ENCODE measurements around the gene CD34.

CD34 gene

DNA sequence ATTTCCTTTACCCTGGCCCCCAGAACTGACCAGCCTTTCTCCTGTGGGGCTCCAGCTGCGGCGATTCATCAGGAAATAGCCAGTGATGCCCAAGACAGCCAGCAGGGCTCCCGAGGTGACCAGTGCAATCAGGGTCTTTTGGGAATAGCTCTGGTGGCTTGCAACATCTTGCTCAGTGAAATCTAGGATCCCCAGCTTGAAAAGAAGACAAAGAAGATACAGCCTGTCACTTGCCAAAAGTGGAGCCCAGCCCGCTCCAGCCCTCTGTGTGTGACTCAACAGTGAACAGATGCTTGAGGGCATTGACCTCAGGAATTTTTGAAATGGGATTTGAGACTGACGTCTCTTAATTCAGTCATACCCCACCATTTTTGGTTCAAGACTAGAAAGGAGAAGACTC lies 22.3 kb downstream of the CD34 start:
- H3K27ac ChIP-seq: no peak overlapping the region

DNA sequence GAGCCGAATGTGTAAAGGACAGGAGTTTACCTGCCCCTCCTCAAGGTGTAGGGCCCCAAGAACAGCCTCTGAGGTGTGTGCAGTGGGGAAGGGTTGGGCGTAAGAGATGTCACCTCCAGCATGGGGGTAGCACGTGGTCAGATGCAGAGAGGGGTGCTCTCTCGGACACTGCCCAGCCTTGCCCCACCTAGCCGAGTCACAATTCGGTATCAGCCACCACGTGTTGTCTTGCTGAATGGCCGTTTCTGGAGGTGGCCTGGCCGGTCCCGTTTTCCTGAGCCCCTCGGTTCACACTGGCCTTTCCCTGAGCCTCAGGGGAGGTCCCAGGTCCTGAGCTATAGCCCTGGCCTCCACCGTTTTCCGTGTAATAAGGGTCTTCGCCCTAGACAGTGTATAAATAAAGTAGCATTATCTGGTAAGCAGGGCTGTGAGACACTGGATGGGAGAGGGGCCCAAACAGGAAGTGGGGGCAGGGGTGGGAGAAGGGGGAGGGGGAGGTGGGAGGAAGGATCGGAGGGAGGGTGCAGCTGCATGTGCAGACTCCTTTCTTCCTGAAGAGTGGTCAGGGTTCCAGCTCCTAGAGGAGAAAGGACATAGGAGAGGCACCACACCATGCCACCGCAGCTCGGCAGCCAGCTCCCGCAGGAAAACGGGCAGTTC lies 23.3 kb downstream of the CD34 start:
- H3K27ac ChIP-seq: no peak overlapping the region
- TF ChIP-seq, protein P1, sequence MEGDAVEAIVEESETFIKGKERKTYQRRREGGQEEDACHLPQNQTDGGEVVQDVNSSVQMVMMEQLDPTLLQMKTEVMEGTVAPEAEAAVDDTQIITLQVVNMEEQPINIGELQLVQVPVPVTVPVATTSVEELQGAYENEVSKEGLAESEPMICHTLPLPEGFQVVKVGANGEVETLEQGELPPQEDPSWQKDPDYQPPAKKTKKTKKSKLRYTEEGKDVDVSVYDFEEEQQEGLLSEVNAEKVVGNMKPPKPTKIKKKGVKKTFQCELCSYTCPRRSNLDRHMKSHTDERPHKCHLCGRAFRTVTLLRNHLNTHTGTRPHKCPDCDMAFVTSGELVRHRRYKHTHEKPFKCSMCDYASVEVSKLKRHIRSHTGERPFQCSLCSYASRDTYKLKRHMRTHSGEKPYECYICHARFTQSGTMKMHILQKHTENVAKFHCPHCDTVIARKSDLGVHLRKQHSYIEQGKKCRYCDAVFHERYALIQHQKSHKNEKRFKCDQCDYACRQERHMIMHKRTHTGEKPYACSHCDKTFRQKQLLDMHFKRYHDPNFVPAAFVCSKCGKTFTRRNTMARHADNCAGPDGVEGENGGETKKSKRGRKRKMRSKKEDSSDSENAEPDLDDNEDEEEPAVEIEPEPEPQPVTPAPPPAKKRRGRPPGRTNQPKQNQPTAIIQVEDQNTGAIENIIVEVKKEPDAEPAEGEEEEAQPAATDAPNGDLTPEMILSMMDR (conservative IDR thresholded peaks at IDR 0.05): no peak

More for the DNA sequence above, 22.3 kb downstream of the CD34 start:
- TF ChIP-seq, protein P1 (conservative IDR thresholded peaks at IDR 0.05): no peak; the same call in 1 of the 2 replicates

DNA sequence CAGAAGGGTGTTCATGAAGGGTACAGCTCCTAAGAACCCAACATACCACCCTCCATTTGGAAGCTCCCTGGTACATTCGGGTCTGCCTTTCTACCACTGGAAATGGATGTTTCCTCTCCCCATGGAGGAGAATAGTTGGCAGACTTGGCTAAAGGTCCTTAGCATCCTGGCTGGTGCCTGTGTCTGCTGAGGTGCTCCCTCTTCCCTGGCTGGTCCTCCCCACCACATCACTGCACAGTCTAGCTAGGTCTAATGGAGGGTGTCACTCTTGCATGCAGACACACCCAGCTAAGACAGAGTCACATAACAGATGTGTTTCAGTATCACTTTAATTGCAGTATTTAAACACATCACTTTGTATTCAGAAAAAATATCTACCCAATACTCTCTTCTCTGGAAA lies 24.7 kb downstream of the CD34 start:
- TF ChIP-seq, protein P1 (conservative IDR thresholded peaks at IDR 0.05): no peak
- no peak overlapping the region for H3K27ac ChIP-seq

DNA sequence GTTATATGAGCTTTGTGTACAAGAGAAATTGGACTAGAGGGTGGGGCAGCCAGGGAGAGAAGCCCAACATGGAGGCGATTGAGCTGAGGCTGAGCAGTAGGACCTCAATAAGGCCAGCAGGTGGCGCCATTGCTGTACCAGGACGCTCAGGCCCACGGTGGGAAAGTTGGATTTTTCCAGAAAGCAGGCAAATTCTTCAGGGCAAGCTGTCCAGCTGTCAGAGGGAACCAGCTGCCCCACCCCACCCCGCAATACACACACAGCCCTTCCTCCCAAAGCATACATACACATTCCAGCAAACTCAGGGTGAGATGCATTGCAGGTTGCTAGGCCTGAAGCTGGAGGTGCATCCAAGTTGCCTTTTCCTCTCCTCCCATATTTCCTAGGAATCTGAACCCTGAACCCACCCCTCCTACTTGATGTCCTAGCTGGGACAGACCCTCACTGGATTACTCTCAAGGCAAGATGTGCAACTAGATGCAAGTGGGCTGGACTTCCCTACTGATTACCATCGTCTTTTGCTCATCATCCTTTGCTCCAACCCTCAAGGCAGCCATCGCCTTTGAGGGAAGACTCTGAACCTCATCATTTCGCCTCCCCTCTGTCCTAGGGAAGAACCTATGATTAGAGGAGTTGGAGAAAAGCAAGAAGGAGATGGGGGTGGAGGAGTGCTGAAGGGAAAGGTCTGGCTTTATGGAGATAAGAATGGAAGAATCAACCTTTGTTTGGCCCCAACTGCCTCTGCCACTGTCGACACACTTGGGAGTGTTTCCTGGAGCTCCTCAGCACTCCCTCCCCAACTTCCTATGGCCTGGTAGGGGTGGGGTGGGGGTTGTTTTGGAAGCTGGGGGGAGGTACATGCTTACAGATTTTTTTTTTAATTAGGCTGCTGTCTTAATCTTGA lies 25.5 kb downstream of the CD34 start:
- TF ChIP-seq, protein P1 (conservative IDR thresholded peaks at IDR 0.05): peak; percentile 90
- H3K27ac ChIP-seq: peak overlapping the region; percentile 33; the same call in 1 of the 2 replicates

DNA sequence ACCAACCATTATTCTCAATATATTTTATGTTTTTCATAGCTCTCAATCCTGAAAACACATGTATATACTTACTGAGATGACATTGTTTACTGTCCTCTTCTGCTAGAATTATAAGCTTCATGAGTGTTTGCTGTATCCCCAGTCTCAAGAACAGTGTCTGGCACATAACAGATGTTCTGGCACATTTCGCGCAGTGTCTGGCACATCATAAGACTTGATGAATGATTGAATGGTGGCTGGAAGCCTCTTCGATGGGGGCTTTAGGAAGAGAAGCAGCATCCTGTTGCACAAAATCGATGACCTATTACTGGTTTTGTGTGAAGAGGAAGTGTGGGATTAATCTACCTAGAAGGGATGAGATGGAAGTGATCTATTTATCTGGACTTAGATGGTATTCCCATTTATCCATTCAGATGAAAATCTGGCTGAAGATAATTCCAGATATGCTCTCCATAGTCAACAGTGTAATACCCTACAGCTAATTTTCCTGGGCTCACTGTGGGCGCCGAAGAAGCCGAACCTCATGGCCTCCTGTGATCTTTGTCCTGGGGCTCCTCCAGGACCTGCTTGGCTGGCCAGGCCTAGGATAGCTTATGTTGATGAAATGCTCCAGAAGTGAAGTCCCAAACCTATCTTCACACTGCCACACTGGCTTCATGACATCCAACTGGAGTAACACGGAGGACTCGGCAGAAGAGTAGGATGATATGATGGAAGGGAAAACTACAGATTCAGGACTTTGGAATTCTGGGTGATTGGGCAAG lies 26.5 kb downstream of the CD34 start:
- H3K27ac ChIP-seq: peak overlapping the region; percentile 33
- TF ChIP-seq, protein P1 (conservative IDR thresholded peaks at IDR 0.05): no peak

DNA sequence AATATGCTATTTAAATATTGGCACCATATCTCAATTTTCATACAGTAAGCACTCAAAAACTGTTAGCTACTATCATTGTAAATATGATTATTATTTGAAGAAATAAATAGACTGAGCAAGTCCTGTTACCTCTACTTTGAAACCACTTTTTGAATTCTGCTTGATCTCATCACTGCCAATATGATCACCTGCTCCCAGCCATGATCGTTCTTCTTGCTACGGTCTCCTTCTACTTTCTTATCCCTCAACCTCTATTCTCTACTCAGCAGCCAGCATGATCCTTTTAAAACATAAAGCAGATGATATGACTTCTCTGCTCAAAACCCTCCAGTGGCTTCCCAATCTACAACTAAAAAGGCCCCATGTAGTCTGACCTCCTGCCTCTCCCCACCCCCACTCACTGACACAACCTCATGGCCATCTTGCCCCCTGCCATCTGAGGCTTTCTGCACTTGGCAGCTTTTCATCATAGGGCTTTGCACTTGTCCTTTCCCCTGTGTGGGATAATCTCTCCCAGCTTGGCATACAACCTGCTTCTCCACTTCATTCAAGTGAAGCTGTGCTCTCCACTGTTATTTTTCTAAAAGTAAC lies 27.2 kb downstream of the CD34 start:
- peak overlapping the region; percentile 33 for H3K27ac ChIP-seq

More for the DNA sequence above, 27.2 kb downstream of the CD34 start:
- TF ChIP-seq, protein P1 (conservative IDR thresholded peaks at IDR 0.05): no peak

Data from VCaP (cell line).